A549 (cell line): ENCODE data around the gene GRIP2. TPM values are rescaled to one million over a fixed set of nuclear protein-coding genes. Genes with fewer than 3 reads are reported as not detected.

Experiments
- ATAC-seq, 2 experiments: fragments of 200-7000 bp in 1 of 2; fragments of >200 bp in 1 of 2; cut with Nextera tagmentation in 1 of 2; cut with Tn5 transposase in 1 of 2; 3 replicates each; pipeline versions ENCODE4 v1.8.0 to v1.9.1; 2018 to 2020; ENCODE audit warnings: mild to moderate bottlenecking in 1 of 2, moderate library complexity in 1 of 2
- CTCF ChIA-PET: fragments of 300-600 bp; sonication (Branson Sonifier 250); formaldehyde crosslinking; extraction: SDS; loops from one replicate; lab custom pipeline; 2021; ENCODE audit warnings: antibody characterized with exemption, inconsistent platforms; lab: Yijun Ruan, JAX
- POLR2A ChIA-PET: fragments of 350-600 bp; formaldehyde crosslinking; extraction: SDS; loops from one replicate; lab custom pipeline; 2021; ENCODE audit warnings: antibody characterized with exemption, inconsistent platforms; lab: Yijun Ruan, JAX
- DNase-seq, 2 experiments: peaks; one replicate each; pipeline versions ENCODE4 v3.0.0 to v3.0.0-alpha.2; 2011 to 2016; ENCODE audit warnings: low read depth in 1 of 2, low spot score in 1 of 2
- FAIRE-seq: peaks from 2 replicates; lab custom pipeline; 2011; peaks lifted over from hg19 to GRCh38; lab: Jason Lieb, UNC
- H3K27ac ChIP-seq, 2 experiments: fragments of >200 bp; sonication (Bioruptor Twin); formaldehyde crosslinking; 3 replicates each; pipeline ENCODE4 v1.5.1; 2016 to 2017
- H3K4me1 ChIP-seq: fragments of >200 bp; sonication (Bioruptor Twin); formaldehyde crosslinking; 3 replicates; pipeline ENCODE4 v1.6.1; 2016
- H3K4me2 ChIP-seq: fragments of >200 bp; sonication (Bioruptor Twin); formaldehyde crosslinking; 3 replicates; pipeline ENCODE4 v1.6.1; 2016
- H3K4me3 ChIP-seq: fragments of >200 bp; sonication (Bioruptor Twin); formaldehyde crosslinking; 3 replicates; pipeline ENCODE4 v1.5.1; 2016
- H3K9me3 ChIP-seq: fragments of >200 bp; sonication (Bioruptor Twin); formaldehyde crosslinking; 3 replicates; pipeline ENCODE4 v1.6.1; 2016
- ATOH8 ChIP-seq: fragments of 250-450 bp; sonication (Bioruptor Pico); IDR thresholded peaks from 2 replicates; pipeline ENCODE4 v1.5.0; 2020; ENCODE audit warnings: low read depth, mild to moderate bottlenecking, moderate library complexity
- CHD2 ChIP-seq: fragments of 150-350 bp; IDR thresholded peaks from 2 replicates; pipeline ENCODE4 v1.6.1; 2014; ENCODE audit warnings: low read length; ENCODE audit not compliant: partially characterized antibody
- E2F6 ChIP-seq: IDR thresholded peaks from 2 replicates; pipeline ENCODE4 v1.6.1; 2012; ENCODE audit warnings: low read depth, borderline replicate concordance
- EHF ChIP-seq: fragments of 250-450 bp; sonication (Bioruptor Pico); IDR thresholded peaks from 2 replicates; pipeline ENCODE4 v1.5.0; 2020; ENCODE audit warnings: mild to moderate bottlenecking
- EP300 ChIP-seq, 2 experiments: fragments of >200 bp; sonication (Bioruptor Twin); formaldehyde crosslinking; IDR thresholded peaks; 2 replicates in 1 of 2; 3 replicates in 1 of 2; pipeline ENCODE4 v1.6.1; 2016 to 2017
- ESRRA ChIP-seq: fragments of 150-350 bp; IDR thresholded peaks from 2 replicates; pipeline ENCODE4 v1.6.1; 2014; ENCODE audit warnings: mild to moderate bottlenecking, low read length, borderline replicate concordance
- FOSB ChIP-seq: fragments of 250-450 bp; sonication (Bioruptor Pico); IDR thresholded peaks from 2 replicates; pipeline ENCODE4 v1.5.0; 2020; ENCODE audit warnings: mild to moderate bottlenecking, moderate library complexity
- HOXB13 ChIP-seq: fragments of 250-450 bp; sonication (Bioruptor Pico); IDR thresholded peaks from 2 replicates; pipeline ENCODE4 v1.5.0; 2020; ENCODE audit warnings: low read depth, mild to moderate bottlenecking, moderate library complexity
- JUN ChIP-seq, 2 experiments: fragments of >200 bp; sonication (Bioruptor Twin); formaldehyde crosslinking; IDR thresholded peaks; 2 replicates in 1 of 2; 3 replicates in 1 of 2; pipeline ENCODE4 v1.6.1; 2016 to 2017
- KDM1A ChIP-seq: fragments of 200-600 bp; sonication (generic); IDR thresholded peaks from 2 replicates; pipeline ENCODE4 v1.6.1; 2016; ENCODE audit warnings: low read depth, mild to moderate bottlenecking
- MAFK ChIP-seq: fragments of 450-650 bp; IDR thresholded peaks from 2 replicates; pipeline ENCODE4 v1.6.1; 2014; ENCODE audit not compliant: partially characterized antibody
- MAX ChIP-seq: IDR thresholded peaks from 2 replicates; pipeline ENCODE4 v1.6.1; 2012
- NFE2L2 ChIP-seq: fragments of 150-350 bp; conservative IDR thresholded peaks from 2 replicates; pipeline ENCODE4 v1.6.1; 2014; ENCODE audit warnings: low read length
- NR3C1 ChIP-seq: fragments of >200 bp; sonication (Bioruptor Twin); formaldehyde crosslinking; IDR thresholded peaks from 3 replicates; pipeline ENCODE4 v1.6.1; 2017
- PBX3 ChIP-seq: IDR thresholded peaks from 2 replicates; pipeline ENCODE4 v1.6.1; 2012
- RCOR1 ChIP-seq: fragments of 150-350 bp; IDR thresholded peaks from 2 replicates; pipeline ENCODE4 v1.6.1; 2014; ENCODE audit warnings: antibody characterized with exemption, low read length, low read depth
- REST ChIP-seq: fragments of 200-600 bp; sonication (generic); IDR thresholded peaks from 2 replicates; pipeline ENCODE4 v1.6.1; 2016; ENCODE audit warnings: antibody characterized with exemption, mild to moderate bottlenecking, moderate library complexity
- WGBS: methylation state at CpG from one replicate; pipeline ENCODE4 v1.1.6; 2017; ENCODE audit errors: missing lambda C conversion rate; 5-methylcytosine and 5-hydroxymethylcytosine counted together
- polyA plus RNA-seq, 4 experiments: library from polyadenylated mRNA; depleted of rRNA in 3 of 4; stranded (reverse); fragments of >200 nt; fragmentation: RNase III in 1 of 4; extraction: RNeasy Plus Mini Kit Qiagen cat#74134 plus additional on column Dnase treatment in 1 of 4; gene quantifications; 2 replicates in 3 of 4; 3 replicates in 1 of 4; pipeline ENCODE4 v1.2.3, GENCODE V29; 2011 to 2017

Gene GRIP2
- polyA plus RNA-seq, 2 of the 4 experiments (the other 2 are of a cell fraction), result 0.56 to 1.6 TPM

- WGBS, result 78% methylated on average over 11 of the region's 11 CpGs
- ATAC-seq, result no peak
- no peaks in the 10 kb centered on the region for H3K4me1 ChIP-seq
- TF ChIP-seq NR3C1 (no peak), ESRRA (no peak), FOSB (CRISPR knock-in tag) (no peak), EHF (no peak), EP300 (IDR thresholded peaks at IDR 0.05) (no peak), REST (no peak), ATOH8 (CRISPR knock-in tag) (no peak), PBX3 (no peak), RCOR1 (no peak), NFE2L2 (no peak), CHD2 (no peak), KDM1A (no peak), MAX (no peak), JUN (IDR thresholded peaks at IDR 0.05) (no peak), E2F6 (no peak), MAFK (no peak)
- TF ChIP-seq, all 56 proteins: peak for 0
- POLR2A ChIA-PET, result no interaction called here
- CTCF ChIA-PET, result interaction anchor here (1.7 to 7.0 kb wide), 4 partner anchors 10 to 30 kb away, joined by 6 to 58 read pairs (median 7); no protein-coding TSS in a partner anchor
- H3K9me3 ChIP-seq, result no peaks in the 10 kb centered on the region
- no peak overlapping the region for H3K27ac ChIP-seq
- FAIRE-seq, result no peak
- H3K4me2 ChIP-seq, result no peak overlapping the region
- H3K4me3 ChIP-seq, result no peak overlapping the region
- no peak for DNase-seq
Measured at GRCh38 chr3:14518893-14519292, 21.2 kb downstream of the GRIP2 start.

GRCh38 chr3:14518432-14518802, 21.7 kb downstream of the GRIP2 start:
- ChIA-PET CTCF (interaction anchor here (1.7 to 7.0 kb wide), 3 partner anchors 10 to 31 kb away, joined by 6 to 58 read pairs (median 7); no protein-coding TSS in a partner anchor), POLR2A (no interaction called here)
- Histone ChIP-seq H3K9me3 (no peaks in the 10 kb centered on the region), H3K4me1 (no peaks in the 10 kb centered on the region), H3K4me2 (no peak overlapping the region), H3K27ac (no peak overlapping the region), H3K4me3 (no peak overlapping the region)
- no peak for DNase-seq
- no peak for ATAC-seq
- 60% methylated on average over 7 of the region's 7 CpGs for WGBS
- no peak for TF ChIP-seq HOXB13 (CRISPR knock-in tag)
- TF ChIP-seq, all 56 proteins: peak for 0
- FAIRE-seq, result no peak
